Lower leg skin (tissue), 3 donors: ENCODE results near the gene CACNG1.

ENCODE experiments used
- POLR2A ChIP-seq, 2 donors: fragments of 450-650 bp; IDR thresholded peaks; one replicate each; pipeline ENCODE4 v1.6.1; 2016 to 2017; ENCODE audit warnings: antibody characterized with exemption in 2 of 2, mild to moderate bottlenecking in 1 of 2, moderate library complexity in 1 of 2
- TF ChIP-seq, protein P1 (sequence below), 3 donors: fragments of 450-650 bp; IDR thresholded peaks; one replicate each; pipeline ENCODE4 v1.5.1; 2016; ENCODE audit warnings: antibody characterized with exemption in 3 of 3, mild to moderate bottlenecking in 3 of 3, moderate library complexity in 2 of 3

DNA sequence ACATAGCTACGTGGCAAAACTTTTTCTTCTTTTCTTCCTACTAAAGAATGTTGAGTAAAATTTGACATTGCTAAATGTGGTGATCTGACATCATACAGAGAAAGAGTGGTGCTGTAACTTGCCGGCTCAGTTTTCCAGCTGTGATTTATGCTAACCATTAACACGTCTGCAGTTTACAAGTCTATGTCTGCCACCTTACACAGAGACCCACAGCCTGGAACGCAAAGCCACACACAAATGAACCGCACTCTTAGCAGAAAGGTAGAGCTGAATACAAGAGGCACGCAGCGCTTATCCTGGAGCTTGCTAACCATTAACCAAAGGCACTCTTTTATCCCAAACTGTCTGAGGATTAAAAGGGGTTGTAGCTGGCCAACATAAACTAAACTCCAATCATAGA is 31.9 kb downstream of the CACNG1 start:
- TF ChIP-seq, protein P1, sequence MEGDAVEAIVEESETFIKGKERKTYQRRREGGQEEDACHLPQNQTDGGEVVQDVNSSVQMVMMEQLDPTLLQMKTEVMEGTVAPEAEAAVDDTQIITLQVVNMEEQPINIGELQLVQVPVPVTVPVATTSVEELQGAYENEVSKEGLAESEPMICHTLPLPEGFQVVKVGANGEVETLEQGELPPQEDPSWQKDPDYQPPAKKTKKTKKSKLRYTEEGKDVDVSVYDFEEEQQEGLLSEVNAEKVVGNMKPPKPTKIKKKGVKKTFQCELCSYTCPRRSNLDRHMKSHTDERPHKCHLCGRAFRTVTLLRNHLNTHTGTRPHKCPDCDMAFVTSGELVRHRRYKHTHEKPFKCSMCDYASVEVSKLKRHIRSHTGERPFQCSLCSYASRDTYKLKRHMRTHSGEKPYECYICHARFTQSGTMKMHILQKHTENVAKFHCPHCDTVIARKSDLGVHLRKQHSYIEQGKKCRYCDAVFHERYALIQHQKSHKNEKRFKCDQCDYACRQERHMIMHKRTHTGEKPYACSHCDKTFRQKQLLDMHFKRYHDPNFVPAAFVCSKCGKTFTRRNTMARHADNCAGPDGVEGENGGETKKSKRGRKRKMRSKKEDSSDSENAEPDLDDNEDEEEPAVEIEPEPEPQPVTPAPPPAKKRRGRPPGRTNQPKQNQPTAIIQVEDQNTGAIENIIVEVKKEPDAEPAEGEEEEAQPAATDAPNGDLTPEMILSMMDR (IDR thresholded peaks at IDR 0.05): no peak
- no peak for TF ChIP-seq POLR2A (IDR thresholded peaks at IDR 0.05)
